T-helper 1 cell (primary cell): ENCODE measurements around the gene ARF1.

Source experiments
- DNase-seq, 5 donors: peaks; one replicate each; pipeline ENCODE4 v3.0.0-alpha.2; 2012 to 2020

ARF1 gene

GRCh38 chr1:228071839-228072657 is 10.5 kb upstream of the ARF1 start:
- DNase-seq = no peak

GRCh38 chr1:228072658-228073043 is 9.9 kb upstream of the ARF1 start:
- no peak for DNase-seq

GRCh38 chr1:228073061-228073856 is 9.2 kb upstream of the ARF1 start:
- DNase-seq = no peak

- no peak for DNase-seq
Measured at GRCh38 chr1:228073857-228074545, 8.5 kb upstream of the ARF1 start.

- DNase-seq = no peak
Measured at GRCh38 chr1:228074954-228075730, 7.4 kb upstream of the ARF1 start.

- DNase-seq = no peak
Measured at GRCh38 chr1:228075801-228076271, 6.7 kb upstream of the ARF1 start.

- DNase-seq = no peak
Measured at GRCh38 chr1:228076796-228077430, 5.6 kb upstream of the ARF1 start.

GRCh38 chr1:228077565-228078330 is 4.8 kb upstream of the ARF1 start:
- no peak for DNase-seq

GRCh38 chr1:228079013-228079412 is 3.5 kb upstream of the ARF1 start:
- DNase-seq = no peak

GRCh38 chr1:228079601-228080263 is 2.8 kb upstream of the ARF1 start:
- DNase-seq = no peak

- DNase-seq = no peak
Measured at GRCh38 chr1:228081144-228081543, 1.4 kb upstream of the ARF1 start.

- DNase-seq = peak in 1 of 5 donors; percentile 15
Measured at GRCh38 chr1:228081578-228082213, 812 bp upstream of the ARF1 start.

GRCh38 chr1:228082918-228083870 is 686 bp downstream of the ARF1 start:
- peak in 3 of 5 donors; percentile 31 to 44 (median 40) for DNase-seq

GRCh38 chr1:228083871-228084278 is 1.4 kb downstream of the ARF1 start:
- DNase-seq = no peak

- DNase-seq = no peak
Measured at GRCh38 chr1:228084325-228084724, 1.8 kb downstream of the ARF1 start.

- no peak for DNase-seq
Measured at GRCh38 chr1:228084797-228085196, 2.3 kb downstream of the ARF1 start.

- no peak for DNase-seq
Measured at GRCh38 chr1:228085287-228085951, 2.9 kb downstream of the ARF1 start.

- DNase-seq = peak in 1 of 5 donors; percentile 20
Measured at GRCh38 chr1:228087771-228088251, 5.3 kb downstream of the ARF1 start.
